GM03348 (cell line): ENCODE measurements around the gene RHEBL1.

ENCODE experiments used
- DNase-seq: peaks from one replicate; pipeline ENCODE4 v3.0.0; 2012; ENCODE audit warnings: low spot score

Gene RHEBL1

GRCh38 chr12:49019443-49020324 is 50.1 kb downstream of the RHEBL1 start:
- peak; percentile 67 for DNase-seq

- DNase-seq, result no peak
Measured at GRCh38 chr12:49019120-49019430, 50.7 kb downstream of the RHEBL1 start.

GRCh38 chr12:49018261-49019119 is 51.3 kb downstream of the RHEBL1 start, which contains the start of gene PRKAG1:
Gene PRKAG1, minus strand, starts transcription at chr12:49018776. Its CDS starts 36 bp downstream, at chr12:49018740.
- peak; percentile 99 for DNase-seq

GRCh38 chr12:49017891-49018260 is 51.9 kb downstream of the RHEBL1 start:
- DNase-seq, result peak; percentile 70

- DNase-seq, result no peak
Measured at GRCh38 chr12:49015196-49015595, 54.6 kb downstream of the RHEBL1 start.
